Measurements from ENCODE around the gene PLN.

The PLN gene

DNA sequence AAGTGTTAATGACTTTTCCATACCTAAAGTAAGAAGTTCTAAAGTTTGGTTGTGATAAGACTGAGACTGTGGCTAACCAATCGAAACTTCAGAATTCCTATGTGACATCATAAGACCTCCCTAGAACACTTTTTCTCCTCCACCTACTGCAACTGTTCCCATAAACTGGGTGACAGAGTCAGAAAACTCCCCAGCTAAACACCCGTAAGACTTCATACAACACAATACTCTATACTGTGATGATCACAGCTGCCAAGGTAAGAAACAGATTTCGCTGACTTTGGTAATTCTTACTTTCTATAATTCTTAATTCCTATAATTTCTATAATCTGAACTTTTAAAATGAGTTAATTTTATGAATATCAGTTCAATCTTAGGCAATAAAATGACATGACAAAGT, at the start of gene PLN:
TSS of gene PLN (plus strand) at position 161 of the 400 bp plus-strand sequence. CDS start 10,626 bp downstream, outside the sequence.
- no peak for DNase-seq

DNA sequence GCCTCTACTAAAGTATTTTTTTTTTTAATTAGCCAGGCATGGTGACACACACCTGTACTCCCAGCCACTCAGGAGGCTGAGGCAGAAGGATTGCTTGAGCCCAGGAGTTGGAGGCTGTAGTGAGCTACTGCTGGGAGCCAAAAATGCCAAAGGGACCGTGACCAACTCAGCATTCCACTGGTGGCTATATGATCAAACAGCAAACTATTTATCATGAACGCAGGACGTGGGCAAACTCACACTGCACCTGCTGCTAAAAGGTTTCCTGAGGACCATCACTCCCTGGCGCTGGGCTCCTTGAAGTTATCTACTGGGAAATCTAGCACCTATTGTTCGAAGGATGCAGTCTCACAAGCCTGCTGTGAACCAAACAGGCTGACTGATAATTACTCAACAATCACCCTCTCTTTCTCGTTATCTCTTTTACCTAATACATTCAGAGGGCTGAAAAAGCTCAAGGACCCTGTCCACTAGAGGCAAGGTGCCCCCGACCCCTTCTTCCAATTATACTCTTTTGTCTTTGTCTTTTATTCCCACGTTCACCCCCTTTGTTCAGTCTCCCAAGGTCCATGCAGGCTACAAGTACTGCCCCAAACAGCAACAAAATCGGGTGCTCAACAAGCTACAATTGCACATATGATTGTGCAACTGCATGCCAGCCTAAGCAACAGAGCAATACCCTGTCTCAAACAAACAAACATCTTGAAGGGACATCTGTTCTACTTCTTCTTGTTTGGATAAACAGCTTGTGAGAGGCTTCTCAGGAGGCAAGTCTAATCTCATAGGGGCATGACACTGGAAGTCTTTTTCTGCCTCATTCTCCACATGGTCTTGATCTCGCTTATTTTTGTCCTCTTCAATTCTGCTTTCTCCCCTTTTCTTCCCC, 47.7 kb upstream of the PLN start:
- no peak for DNase-seq

DNA sequence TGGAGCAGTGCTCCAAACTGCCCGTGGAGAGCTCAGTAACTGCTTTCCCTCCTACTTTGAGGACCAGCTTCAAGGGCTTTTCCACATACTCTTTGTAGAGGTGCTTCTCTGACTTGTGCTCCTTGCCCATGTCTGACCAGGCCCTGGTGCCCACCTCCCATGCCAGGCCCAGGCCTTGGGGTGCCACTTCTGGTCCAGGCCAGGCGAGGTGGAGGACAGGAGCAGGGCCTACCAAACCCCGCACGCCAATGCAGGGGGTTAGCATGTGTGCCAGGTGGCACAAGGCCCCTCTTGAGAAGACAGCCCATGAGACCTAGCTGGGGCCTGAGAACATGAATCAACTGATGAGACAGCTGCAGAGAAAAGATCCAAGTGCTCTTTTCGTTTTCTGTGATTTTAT, 47.0 kb upstream of the PLN start:
- no peak for DNase-seq

DNA sequence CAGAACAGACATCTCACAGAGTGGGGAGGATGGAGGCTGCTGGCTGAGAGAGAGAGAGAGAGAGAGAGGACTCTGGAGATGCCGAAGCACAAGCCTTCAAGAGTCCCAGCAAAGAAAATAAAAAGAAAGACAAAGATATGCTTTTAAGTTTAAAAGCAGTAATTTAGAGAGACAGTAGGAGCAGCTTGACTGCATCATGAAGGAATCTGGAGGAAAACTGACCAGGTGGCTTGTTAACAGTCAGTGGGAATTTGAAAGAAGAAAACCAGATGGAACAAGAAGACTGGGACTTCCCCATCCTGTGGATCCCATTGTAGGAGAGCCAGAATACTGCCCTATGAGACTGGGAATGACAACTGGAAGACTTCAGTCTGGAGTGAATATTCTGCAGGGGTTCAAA, 46.3 kb upstream of the PLN start:
- no peak for DNase-seq

DNA sequence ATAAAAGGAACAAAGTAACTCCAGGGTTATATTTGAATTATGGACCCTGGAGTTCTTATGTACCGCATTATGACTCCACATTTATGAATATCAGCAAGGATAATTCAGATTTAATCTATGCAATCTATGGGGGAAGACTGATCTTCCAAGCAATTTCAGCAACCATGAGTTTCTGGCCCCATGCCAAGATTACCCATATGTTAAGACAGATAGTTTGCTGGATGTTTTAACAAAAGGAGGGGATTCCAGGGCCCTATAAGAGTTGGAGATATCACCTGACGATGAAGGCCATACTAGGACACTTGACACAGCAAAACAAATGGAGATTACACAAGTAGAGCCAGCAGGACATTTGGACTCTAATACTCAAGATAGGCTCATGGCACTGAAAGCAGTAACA, 45.9 kb upstream of the PLN start:
- DNase-seq, result no peak

DNA sequence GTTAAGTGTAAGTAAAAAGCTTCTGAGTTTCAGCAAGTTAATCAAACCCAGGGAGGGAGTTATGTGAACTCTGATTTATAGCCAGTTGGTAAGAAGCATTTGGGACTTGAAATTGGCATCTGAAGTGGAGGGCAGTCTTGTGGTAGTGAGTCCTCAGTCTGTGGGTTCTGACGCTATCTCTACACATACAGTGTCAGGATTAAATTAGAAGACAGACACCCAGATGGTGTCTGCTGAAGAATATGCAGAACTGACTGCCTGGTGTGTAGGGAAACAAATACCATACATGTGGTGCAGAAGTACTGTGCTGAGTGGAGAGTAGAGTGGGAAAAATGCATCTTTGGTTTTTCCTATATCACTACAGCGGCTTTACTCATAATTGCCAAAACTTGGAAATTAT, 43.5 kb upstream of the PLN start:
- no peak for DNase-seq

DNA sequence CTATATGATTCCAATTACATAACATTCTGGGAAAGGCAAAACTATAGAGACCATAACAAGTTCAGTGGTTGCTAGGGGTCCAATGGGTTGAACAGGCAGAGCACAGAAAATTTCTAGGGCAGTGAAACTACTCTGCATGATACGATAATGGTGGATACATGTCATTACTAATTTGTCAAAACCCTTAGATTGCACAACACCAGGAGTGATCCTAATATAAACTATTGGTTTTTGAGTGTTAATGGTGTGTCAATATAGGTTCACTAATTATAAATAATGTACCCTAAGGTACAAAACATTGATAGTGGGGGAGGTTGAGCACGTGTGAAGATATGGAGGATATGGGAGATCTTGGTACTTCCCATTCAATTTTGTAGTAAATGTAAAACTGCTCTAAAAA, 42.4 kb upstream of the PLN start:
- no peak for DNase-seq

DNA sequence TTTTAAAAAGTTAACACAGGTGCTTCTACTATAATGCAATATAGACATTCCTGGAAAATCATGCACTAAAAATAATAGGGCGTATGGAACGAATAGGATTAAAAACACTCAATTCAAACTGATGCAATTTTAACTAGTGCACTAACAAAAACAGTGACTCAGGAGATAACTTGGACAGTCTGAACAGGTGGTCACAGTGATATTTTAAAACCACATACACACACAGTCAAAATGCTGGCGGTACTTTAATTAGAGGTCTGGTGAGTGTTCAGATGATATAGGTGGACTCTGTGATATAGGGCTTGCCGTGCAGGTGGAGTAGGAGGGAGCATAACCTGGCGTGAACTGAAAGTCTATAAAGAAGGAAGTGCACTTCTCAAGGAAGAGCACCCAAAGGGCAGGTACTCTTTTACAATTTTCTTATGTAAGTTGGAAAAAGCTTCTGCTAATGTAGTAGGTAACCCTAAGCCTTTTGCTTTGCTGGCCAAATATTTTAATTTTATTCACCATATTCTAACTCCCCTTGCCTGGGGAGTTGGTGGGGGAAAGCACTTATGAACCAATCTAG, 41.9 kb upstream of the PLN start:
- DNase-seq, result no peak

DNA sequence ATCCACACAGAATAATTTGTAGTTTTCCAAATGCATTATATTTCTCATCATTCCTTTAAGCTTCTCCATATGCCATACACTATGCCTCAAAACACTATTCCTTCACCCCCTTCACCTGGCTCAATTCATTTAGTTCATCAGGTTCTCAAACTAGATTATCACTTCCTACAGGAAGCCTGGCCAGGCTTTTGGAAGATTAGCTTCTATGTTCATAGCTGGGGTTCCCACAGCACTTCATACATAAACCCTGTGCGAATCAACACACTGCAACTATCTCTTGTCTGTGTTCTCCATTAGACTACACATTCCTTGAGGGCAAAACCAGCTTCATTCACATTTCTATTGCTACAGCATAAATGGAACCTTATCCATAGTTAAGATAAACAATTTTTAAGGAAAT, 40.5 kb upstream of the PLN start:
- DNase-seq, result no peak

DNA sequence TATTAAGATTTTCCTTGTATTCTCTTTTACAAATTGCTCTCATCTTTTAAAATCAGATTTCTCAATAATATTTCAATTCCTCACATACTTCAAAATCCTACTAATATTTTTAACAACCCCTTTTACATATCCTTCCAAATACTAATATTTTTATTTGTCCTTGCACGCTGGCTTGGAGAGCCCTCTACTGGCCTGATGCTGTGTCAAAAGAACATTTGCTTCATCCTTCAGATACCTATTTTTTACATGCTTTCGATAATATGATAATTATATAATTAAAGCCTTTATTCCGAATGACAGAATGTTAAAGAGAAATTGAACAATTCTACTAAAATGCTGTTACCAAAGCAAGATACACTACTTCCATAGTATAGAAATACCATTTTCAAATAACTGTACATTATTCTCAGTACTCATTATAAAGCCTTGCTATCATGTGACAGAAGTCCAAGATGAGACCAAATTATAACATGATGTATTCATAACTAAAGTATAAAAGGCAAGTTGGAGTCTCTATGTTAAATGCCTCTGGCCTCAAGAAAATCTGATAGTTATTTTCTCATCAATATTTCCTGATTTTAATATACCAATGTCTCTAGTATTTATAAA, 39.0 kb upstream of the PLN start:
- DNase-seq, result no peak

DNA sequence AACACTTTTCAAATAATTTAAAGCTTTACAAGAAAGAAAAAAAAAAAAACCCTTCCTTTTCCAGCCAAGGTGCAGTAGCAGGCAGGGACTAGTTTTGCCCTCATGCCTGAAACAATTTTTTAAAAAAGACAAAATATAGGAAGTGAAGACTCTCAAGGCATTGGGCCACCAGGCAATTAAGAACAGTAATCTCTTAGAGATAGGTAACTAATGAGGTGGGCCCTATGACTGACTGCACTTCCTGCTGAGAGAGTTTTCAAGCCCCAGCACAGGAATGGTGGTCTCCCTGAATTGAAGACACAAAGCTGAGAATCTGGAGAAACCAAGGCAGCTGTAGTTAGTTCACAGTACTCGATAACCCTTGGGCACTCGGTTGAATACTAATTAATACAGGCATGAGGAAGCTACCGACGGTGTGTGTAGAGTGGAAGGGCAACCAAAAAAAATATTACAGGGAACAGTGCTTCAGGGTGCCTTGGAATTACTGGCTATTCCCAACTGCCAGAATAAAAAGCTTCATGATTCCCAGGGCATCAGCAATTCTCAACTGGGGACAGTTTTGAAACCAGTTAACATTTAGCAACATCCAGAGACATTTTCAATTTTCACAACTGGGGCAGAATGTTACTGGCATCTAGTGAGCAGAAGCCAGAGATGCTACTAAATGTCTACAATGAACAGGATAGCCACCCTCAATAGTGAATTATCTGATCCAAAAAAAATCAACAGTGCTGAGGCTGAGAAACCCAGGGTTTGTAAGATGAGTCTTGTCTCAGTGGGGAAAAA, 36.0 kb upstream of the PLN start:
- DNase-seq, result no peak

DNA sequence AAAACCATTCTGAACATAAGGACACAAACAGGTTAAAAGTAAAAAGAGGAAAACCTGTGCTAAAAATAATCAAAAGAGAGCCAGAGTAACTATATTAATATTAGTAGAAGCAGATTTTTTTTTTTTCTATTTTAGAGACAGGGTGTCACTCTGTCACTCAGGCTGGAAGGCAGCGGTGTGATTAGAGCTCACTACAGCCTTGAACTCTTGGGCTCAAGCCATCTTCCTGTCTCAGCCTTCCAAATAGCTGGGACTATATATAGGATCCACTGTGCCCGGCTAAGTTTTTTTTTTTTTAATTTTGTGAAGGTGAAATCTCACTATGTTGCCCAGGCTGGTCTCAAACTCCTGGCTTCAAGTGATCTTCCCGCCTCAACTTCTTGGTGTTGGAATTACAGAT, 33.4 kb upstream of the PLN start:
- DNase-seq, result no peak

DNA sequence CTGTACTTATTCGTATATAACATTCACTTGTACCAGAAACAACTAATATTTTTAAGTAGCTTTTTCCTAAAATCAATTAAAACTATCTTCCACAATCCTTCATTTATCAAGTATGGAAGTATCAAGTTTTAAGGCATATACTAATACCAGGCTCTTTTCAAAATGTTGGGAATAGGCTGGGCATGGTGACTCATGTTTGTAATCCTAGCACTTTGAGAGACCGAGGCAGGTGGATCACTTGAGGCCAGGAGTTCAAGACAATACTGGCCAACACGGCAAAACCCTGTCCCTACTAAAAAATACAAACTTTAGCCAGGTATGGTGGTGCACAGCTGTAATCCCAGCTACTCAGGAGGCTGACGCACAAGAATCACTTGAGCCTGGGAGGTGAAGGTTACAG, 25.7 kb upstream of the PLN start:
- no peak for DNase-seq

DNA sequence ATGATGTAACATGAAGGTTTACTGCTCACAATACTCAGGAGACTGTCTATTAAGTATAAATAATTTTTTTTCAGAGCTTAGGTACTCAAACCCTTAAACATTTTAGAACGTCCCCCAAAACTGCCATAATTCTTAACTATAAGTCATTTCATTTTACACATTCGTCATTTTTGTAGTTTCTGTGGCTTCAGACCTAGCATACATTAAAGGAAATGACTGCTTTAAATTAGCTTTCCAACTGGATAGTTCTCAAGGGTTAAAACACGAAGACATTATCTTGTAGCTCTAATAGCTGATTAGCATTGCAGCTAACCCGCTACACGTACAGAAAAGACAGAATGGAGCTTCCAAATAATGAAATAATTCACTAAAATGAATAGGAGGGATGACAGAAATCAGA, 24.9 kb upstream of the PLN start:
- DNase-seq, result no peak

DNA sequence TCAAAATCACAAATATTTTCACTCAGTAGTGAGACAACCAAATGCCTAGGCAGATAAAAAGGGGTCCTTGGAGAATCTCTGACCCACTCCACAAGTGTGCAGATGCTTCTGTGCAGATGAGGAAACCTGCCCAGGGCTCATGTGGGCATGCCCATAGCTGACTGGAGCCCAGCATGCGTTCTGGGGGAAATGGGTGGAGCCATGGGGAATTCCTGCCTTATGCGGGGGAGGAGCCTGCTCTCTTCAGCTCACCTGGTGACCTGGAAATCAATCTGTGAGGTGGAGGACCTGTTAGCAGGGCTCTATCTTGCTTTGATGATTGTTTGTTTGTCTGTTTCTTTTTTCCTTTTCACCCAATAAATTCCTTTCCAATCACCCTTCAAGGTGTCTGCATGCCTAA, 23.4 kb upstream of the PLN start:
- no peak for DNase-seq

DNA sequence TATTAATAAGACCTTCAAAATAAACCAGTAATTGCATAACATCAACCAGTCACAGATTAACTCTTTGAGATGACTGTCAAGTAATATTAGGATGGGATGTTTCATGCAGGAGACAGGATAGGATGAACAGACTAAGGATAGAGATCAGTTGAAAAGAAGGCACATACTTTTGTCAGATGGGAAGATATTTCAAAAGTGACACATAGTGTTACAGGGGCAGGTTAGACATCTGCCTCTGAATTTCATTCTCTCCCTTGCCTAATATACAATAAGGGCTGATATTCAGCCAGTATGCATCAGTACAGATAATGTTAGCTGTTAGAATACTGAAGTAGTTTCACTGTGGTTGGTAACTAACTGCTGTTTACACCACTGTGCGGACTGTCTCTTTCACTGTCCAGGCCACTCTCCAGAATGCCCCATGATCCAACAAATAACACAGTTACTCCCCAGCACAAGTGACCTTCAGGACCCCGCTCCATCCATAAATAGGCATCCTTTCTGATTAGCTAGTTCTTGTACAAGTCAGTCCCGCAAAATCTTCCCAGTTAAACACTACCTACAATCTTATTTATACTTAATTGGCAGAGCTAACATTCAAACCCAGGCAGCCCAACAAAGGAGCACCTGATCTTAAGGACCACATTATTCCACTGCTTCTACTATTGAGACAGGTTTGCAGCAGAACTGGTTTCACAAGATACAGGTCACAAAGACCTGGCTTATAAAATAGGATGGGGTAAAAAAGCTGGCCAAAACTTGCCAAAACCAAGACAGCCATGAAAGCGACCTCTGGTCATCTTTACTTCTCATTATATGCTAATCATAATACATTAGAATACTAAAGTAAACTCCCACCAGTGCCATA, 21.9 kb upstream of the PLN start:
- DNase-seq, result no peak

DNA sequence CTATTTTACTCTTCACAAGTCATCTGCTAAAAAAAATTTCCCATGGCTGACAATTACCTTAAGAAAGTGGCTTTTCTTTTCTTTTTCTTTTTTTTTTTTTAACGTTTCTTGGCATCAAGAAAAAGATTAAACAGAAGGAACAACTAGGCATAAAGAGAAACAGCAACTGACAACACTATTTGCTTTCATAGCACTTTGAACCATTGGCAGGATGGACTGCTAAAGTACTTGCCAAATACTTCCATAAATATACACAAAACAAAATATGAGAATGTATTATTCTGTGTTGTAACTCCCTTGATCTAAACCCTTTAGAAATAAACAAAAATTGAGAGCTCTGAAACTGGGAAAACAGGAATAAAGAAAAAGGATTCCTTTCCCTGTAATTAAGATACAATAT, 20.0 kb upstream of the PLN start:
- no peak for DNase-seq

DNA sequence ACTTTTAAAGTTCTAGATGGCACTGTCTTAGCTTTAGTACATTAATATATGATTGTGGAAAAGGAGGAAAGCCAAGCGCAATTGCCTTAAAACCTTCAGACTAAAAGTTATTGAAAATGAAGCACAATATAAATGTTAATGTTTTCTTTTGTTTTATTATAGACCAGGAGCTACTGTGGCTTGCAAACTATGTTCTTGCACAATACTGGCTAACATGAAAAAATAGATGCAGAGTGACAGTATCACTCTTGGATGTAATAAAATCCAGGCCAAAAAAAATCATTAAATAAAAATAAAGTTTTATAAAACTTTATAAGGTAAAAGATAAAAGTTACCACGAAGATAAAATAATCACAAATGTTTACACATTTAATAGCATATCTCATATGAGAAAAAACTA, 18.3 kb upstream of the PLN start:
- DNase-seq, result no peak

DNA sequence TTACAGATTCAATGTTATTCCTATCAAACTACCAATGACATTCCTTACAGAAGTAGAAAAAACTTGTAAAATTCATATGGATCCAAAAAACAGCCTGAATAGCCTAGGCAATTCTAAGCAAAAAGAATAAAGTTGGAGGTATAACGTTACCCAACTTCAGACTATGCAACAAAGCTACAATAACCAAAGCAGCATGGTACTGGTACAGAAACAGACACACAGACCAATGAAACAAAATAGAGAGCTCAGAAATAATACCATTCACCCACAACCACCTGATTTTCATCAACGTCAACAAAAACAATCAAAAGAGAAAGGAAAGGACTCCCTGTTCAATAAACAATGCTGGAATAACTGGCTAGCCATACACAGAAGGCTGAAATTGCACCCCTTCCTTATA, 17.2 kb upstream of the PLN start:
- DNase-seq, result no peak

DNA sequence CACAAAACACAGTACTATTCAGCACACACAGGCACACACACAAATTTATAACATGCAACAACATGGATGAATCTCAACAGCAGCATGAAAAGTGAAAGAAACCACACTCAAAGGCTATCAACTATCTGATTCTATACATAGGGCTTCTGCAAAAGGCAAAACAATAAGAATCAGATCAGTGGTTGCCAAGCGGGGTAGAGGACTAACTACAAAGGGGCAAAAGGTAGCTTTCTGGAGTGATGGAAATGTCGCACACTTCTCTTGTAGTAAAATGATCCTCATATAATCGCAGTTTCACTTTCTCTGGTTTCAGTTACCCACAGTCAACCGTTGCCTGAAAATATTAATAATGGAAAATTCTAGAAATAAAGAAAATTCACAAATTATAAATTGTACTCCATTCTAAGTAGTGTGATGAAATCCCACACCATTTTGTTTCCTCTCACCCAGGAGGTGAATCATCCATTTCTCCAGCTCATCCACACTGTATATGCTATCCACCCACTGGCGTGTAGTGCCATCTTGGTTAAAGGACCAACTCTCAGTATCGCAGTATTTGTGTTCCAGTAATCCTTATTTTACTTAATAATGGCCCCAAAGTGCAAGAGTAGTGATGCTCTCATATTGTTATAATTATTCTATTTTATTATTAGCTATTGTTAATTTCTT, 12.8 kb upstream of the PLN start:
- DNase-seq, result no peak

DNA sequence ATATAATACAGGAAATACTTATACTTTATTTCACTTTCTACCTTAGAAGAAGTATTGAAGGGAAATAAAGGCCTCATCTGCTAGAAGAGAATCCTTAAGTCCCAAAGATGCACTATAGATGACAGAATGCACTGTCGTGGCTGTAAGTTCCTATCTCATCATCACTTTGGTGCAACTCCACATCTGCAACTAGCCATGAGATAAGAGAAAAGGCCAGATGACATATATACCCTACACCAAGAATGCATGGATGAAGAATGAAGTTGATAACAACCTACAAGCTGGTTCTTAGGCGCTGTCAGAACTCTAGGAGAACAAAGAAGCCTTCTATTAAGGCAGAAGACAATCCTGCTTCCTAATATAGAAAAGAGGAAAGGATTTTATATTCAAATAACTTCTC, 11.6 kb upstream of the PLN start:
- no peak for DNase-seq

DNA sequence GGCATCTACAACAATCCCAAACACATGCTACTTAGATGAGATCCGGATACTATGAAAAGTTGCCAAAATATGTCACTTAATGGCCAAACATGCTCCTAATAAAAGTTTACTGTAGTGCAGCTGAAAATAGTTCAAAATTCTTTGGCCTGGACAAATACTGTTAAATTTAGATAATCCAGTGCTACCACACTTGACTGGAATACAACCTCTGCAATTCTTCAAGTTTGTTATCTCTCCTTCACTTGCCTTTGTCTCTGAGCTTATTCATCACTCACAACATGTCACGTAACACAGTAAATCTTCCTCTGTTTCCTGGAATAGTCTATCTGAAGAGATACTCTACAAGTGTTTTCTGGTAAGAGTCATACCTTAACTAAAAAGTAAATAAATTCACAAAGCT, 10.5 kb upstream of the PLN start:
- DNase-seq, result no peak

All from NCI-H446 treated with DMSO at 0.1 percent for 48 hours (cell line).